NCI-H1092 treated with DMSO at 0.1 percent for 48 hours (cell line): ENCODE measurements around the gene PA2G4.
"Not testable (repeated sequence)": the region's sequence is repeated elsewhere in the genome, so short reads cannot be mapped to it uniquely, and the experiment has no call there.

Source experiments
- DNase-seq: peaks from one replicate; lab custom pipeline; 2025; lab: John Stamatoyannopoulos, UW

The PA2G4 gene

DNA sequence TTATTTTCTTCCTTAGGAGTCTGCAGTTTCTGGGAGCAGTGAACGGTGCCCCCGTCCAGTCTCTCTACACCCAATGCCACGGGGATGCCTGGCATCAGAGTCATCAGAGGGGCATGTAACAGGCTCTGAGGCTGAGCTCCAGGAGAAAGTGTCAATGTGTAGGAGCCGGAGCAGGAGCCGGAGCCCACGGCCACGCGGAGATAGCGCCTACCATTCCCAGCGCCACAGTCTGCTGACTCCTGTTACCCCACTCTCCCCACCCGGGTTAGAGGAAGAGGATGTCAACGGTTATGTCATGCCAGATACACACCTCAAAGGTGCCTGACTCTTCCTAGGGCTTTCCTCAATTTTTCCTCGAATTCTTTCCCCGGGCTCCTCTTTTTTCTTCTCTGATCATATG is 3.3 kb upstream of the PA2G4 start:
- no peak for DNase-seq

GRCh38 chr12:56102683-56103065 is 1.7 kb upstream of the PA2G4 start:
- DNase-seq, result no peak

GRCh38 chr12:56103066-56103711 is 1.2 kb upstream of the PA2G4 start:
- no peak for DNase-seq

GRCh38 chr12:56103823-56104108 is 593 bp upstream of the PA2G4 start:
- no peak for DNase-seq

DNA sequence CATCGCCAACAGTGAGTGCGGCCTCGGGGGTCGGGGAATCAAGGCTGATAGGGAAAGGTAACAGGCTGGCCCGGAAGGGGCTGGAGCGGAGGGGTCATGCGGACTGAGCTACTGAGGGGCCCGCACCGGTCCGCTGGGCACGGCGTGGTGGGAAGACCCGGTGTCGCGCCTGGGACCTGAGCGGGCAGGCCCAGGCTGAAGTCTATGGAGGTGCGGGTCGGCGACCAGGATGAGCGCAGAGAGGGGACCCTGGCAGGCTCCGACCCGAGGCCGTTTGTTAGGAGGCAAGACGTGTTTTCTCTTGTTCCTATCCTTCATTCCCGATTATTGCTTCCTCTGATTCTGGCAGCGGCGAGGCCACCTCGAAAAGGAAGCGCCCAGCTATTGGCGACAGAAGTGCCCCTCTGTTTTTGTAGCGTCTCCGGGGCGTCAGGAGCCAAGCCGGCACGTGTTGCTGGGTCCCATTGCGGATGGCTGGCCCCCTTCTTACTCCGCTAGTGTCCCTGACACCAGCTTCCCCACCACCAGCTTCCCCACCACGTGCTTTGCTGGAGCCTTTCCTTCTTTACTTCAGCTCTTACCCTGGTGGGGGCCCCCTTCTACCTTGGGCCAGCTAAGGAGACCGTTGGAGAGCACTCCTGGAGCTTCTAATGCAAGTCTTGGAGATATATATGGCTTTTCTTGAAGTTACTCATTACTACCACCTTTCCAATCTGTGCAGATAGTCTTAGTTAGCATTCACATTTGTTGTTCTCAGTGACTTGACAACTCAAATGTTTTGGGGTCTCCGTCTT is 653 bp downstream of the PA2G4 start:
- DNase-seq, result no peak

- DNase-seq, result no peak
These were observed 1.2 kb downstream of the PA2G4 start for GRCh38 chr12:56105609-56105902.

GRCh38 chr12:56107242-56107641 is 2.9 kb downstream of the PA2G4 start:
- DNase-seq, result no peak

DNA sequence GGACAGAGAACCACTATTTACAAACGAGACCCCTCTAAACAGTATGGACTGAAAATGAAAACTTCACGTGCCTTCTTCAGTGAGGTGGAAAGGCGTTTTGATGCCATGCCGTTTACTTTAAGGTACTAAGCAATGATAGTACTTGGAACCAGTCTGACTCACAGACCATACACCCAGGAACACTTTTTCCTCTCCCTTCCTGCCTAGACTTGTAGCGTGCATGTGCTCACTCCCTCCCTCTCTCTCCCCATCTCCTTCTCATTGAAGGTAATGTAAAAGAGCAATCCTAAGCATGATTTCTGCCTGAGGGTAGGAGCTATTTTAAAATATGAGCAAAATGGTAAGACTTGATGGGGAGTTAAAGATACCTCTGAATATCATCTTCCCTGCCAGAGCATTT is 6.2 kb downstream of the PA2G4 start:
- no peak for DNase-seq

GRCh38 chr12:56114084-56114483 is 9.7 kb downstream of the PA2G4 start:
- DNase-seq, result no peak

GRCh38 chr12:56115329-56115728 is 11.0 kb downstream of the PA2G4 start:
- no peak for DNase-seq

- DNase-seq, result peak; percentile 91
These were observed 12.1 kb downstream of the PA2G4 start, which contains the start of gene RPL41 for GRCh38 chr12:56116267-56117081. RPL41 (plus strand) TSS chr12:56116633.

DNA sequence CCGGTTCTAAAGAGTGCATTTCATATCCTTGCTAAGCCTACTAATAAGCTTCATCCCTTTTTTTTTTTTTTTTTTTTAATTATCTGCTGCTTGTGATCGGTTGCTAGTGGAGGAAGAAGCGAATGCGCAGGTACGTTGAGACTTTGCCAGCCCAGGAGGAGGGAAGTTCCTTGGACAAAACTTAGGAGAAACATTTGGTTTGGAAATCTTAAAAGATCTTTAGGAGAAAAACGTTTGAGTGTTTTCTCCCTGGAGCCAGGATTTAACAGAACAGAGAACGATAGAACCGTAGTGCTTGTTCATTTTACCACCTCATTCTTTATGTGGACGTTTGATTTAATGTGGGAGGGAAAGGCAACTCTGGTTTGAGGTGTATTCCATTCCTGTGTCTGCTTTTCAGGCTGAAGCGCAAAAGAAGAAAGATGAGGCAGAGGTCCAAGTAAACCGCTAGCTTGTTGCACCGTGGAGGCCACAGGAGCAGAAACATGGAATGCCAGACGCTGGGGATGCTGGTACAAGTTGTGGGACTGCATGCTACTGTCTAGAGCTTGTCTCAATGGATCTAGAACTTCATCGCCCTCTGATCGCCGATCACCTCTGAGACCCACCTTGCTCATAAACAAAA is 12.8 kb downstream of the PA2G4 start:
- DNase-seq, result not testable (repeated sequence)

GRCh38 chr12:56117778-56118687 is 13.7 kb downstream of the PA2G4 start, which contains the start of gene ZC3H10:
ZC3H10 (plus strand) TSS chr12:56118266; CDS start chr12:56120563, 2,297 bp downstream.
- DNase-seq, result peak; percentile 98

GRCh38 chr12:56118688-56119357 is 14.5 kb downstream of the PA2G4 start:
- peak; percentile 31 for DNase-seq

DNA sequence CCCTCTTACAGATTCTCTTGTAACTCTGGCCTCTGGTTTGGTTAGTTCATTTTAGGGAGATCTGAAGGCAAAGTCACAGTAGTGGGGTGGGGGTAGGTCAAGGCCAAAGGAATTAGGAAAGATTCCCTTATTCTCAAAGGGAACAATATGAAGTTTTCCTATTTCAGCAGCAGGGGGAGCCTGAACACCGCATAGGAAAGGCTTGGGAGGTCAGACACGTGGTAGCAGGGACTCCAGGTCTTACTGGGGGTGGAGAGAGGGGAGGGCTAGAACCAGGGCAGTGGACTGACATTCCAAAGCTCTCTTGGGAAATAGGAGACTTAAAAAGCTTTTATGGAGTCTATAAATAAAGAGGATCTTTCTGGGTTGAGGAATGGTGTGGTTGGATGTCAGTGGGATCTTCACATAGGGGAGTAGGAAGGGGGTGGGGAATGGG is 15.0 kb downstream of the PA2G4 start:
- DNase-seq, result peak; percentile 61

DNA sequence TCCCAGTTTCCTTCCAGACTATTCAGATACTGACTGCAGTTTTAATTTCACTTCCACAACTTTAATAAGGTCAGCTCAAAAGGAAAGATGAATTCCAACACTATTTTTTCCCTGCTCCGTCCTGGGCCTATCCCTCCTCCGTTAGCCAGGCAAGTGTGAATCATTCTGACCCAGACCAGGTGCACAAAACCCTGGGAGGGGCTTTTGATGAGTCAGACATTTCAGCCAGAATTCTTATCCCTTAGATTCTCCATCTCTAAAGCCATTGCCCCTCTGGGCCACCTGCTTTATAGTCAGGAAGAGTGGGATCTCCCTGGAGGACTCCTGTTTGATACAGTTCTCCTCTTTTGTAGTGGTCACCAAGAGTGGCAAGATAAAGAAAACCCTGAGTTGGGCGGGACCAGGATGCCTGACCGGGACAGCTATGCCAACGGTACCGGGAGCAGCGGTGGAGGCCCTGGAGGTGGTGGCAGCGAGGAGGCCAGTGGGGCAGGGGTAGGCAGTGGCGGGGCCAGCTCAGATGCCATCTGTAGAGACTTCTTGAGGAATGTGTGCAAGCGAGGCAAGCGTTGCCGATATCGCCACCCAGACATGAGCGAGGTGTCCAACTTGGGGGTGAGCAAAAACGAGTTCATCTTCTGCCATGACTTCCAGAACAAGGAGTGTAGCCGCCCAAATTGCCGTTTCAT is 15.9 kb downstream of the PA2G4 start:
- no peak for DNase-seq

GRCh38 chr12:56121204-56121870 is 17.0 kb downstream of the PA2G4 start:
- no peak for DNase-seq

DNA sequence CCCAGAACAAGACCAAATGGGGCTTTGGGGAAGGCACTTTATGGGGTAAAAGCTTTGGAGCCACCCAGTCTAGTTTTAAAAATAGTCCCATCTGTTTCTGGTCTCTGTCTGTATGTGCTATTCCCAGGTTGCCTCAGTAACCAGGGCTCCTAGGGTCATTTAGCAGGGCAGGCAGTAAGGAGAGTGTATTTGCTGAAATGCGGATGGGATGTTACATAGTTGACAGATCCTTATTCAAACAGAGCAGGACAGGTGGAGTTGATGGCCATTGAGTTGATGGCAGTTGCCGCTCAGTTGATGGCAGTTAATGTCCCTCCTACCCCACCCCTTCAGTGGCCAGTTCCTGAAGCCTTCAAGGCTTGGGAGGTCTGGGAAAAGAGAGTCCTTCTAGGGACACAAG is 18.3 kb downstream of the PA2G4 start:
- no peak for DNase-seq

DNA sequence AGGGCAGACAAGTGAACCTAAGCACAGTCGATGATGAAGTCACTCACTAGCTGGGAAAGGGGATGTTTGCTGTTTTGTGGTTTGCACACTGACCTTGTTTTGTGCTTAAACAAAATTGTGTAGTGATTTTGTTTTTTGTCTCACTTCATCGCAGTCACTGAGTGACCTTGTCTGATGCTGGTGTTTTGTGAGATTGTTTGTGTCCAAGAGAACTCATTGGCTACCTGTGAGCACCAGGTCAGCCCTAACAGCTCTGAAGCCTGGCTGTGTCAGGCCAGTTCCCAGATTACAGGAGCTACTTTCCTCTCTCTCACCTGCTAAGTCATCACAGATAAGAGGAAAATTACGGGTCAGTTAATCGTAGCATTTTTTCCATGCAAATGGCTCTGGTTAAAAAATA is 19.8 kb downstream of the PA2G4 start:
- DNase-seq, result no peak

- no peak for DNase-seq
These were observed 22.4 kb downstream of the PA2G4 start for GRCh38 chr12:56126732-56127239.
